Upper lobe of right lung (tissue), 1 donor: ENCODE measurements around the gene TEX51. TPM values are rescaled to one million over a fixed set of nuclear protein-coding genes. Genes with fewer than 3 reads are reported as not detected.
A peak's percentile ranks its signal among the peaks of the same experiment; 100 is the strongest.

Experiments used
- ATAC-seq: fragments of 200-7000 bp; cut with Tn5 transposase; one replicate; pipeline ENCODE4 v1.9.1; 2020; ENCODE audit warnings: mild to moderate bottlenecking, moderate library complexity
- DNase-seq: peaks from one replicate; pipeline ENCODE4 v3.0.0-alpha.2; 2020
- H3K27ac ChIP-seq: fragments of 200-600 bp; one replicate; pipeline ENCODE4 v1.8.0; 2022
- H3K27me3 ChIP-seq: fragments of 200-600 bp; one replicate; pipeline ENCODE4 v1.8.0; 2022; ENCODE audit warnings: mild to moderate bottlenecking
- H3K36me3 ChIP-seq: fragments of 200-600 bp; one replicate; pipeline ENCODE4 v1.8.0; 2022
- H3K4me1 ChIP-seq: fragments of 200-600 bp; one replicate; pipeline ENCODE4 v1.8.0; 2022
- H3K4me3 ChIP-seq: fragments of 200-600 bp; one replicate; pipeline ENCODE4 v1.8.0; 2022; ENCODE audit warnings: mild to moderate bottlenecking
- H3K9me3 ChIP-seq: fragments of 200-600 bp; one replicate; pipeline ENCODE4 v1.8.0; 2022
- CTCF ChIP-seq: fragments of 200-600 bp; IDR thresholded peaks from one replicate; pipeline ENCODE4 v1.8.0; 2022; ENCODE audit warnings: antibody characterized with exemption
- intact Hi-C: fragments of 100-400 bp; cut with DNase I; formaldehyde crosslinking; loops from one replicate; pipeline ENCODE4 v1.11.0; 2022
- total RNA-seq: library from RNA; stranded (reverse); fragmentation: NEBNext Ultra II Directional; extraction: Animal tissue kit (Norgen Biotek cat#: 25700); gene quantifications from one replicate; pipeline ENCODE4 v1.2.1, GENCODE V29; 2021
- donor health status: DM: no; HTN: yes; CAD: no; lungs with severe emphysema.

Gene TEX51
- total RNA-seq, 1 donor from 2014 or later = not detected

- Histone ChIP-seq H3K4me1 (no peaks in the 10 kb centered on the region), H3K9me3 (no peaks in the 10 kb centered on the region), H3K4me3 (no peak overlapping the region), H3K27me3 (no peaks in the 10 kb centered on the region), H3K36me3 (no peaks in the 10 kb centered on the region), H3K27ac (no peak overlapping the region)
- ATAC-seq (no peak), DNase-seq (no peak)
- intact Hi-C loops = no loop called here
- no peak for TF ChIP-seq CTCF
These were observed 11.9 kb downstream of the TEX51 start for GRCh38 chr2:126910637-126911036.

GRCh38 chr2:126911111-126911796 lies 12.6 kb downstream of the TEX51 start:
- DNase-seq = peak; percentile 29

GRCh38 chr2:126912201-126912600 lies 13.5 kb downstream of the TEX51 start:
- no peaks in the 10 kb centered on the region for H3K9me3 ChIP-seq
- ATAC-seq (no peak), DNase-seq (no peak)
- no peaks in the 10 kb centered on the region for H3K36me3 ChIP-seq
- H3K4me1 ChIP-seq = no peaks in the 10 kb centered on the region
- intact Hi-C loops = no loop called here
- no peak overlapping the region for H3K4me3 ChIP-seq
- TF ChIP-seq CTCF = no peak
- H3K27ac ChIP-seq = no peak overlapping the region
- no peaks in the 10 kb centered on the region for H3K27me3 ChIP-seq

More at GRCh38 chr2:126911111-126911796, 12.6 kb downstream of the TEX51 start:
- intact Hi-C loops = no loop called here
- Histone ChIP-seq H3K9me3 (no peaks in the 10 kb centered on the region), H3K4me1 (no peaks in the 10 kb centered on the region), H3K27me3 (no peaks in the 10 kb centered on the region), H3K36me3 (no peaks in the 10 kb centered on the region), H3K4me3 (no peak overlapping the region), H3K27ac (no peak overlapping the region)
- TF ChIP-seq CTCF = no peak
- no peak for ATAC-seq

GRCh38 chr2:126913329-126913728 lies 14.6 kb downstream of the TEX51 start:
- ATAC-seq = no peak
- DNase-seq = no peak

GRCh38 chr2:126913881-126914615 lies 15.4 kb downstream of the TEX51 start:
- Histone ChIP-seq H3K4me1 (no peaks in the 10 kb centered on the region), H3K9me3 (no peaks in the 10 kb centered on the region), H3K36me3 (no peaks in the 10 kb centered on the region), H3K27me3 (no peaks in the 10 kb centered on the region), H3K4me3 (no peak overlapping the region), H3K27ac (no peak overlapping the region)
- intact Hi-C loops = no loop called here
- no peak for TF ChIP-seq CTCF
- ATAC-seq (no peak), DNase-seq (peak; percentile 22)

More at GRCh38 chr2:126913329-126913728, 14.6 kb downstream of the TEX51 start:
- no peaks in the 10 kb centered on the region for H3K27me3 ChIP-seq
- H3K9me3 ChIP-seq = no peaks in the 10 kb centered on the region
- no peak overlapping the region for H3K4me3 ChIP-seq
- no peak for TF ChIP-seq CTCF
- no peaks in the 10 kb centered on the region for H3K36me3 ChIP-seq
- H3K27ac ChIP-seq = no peak overlapping the region
- H3K4me1 ChIP-seq = no peaks in the 10 kb centered on the region
- intact Hi-C loops = no loop called here
